Smooth muscle cell (in vitro differentiated cells): Measurements from ENCODE around the gene IL3. TPM values are rescaled to one million over a fixed set of nuclear protein-coding genes. Genes with fewer than 3 reads are reported as not detected.

Experiments used
- DNase-seq: peaks from one replicate; lab custom pipeline; 2025; ENCODE audit not compliant: unreplicated experiment; lab: John Stamatoyannopoulos, UW
- H2AFZ ChIP-seq: fragments of 200-600 bp; sonication (generic); 2 replicates; pipeline ENCODE4 v1.6.0; 2016; ENCODE audit warnings: antibody characterized with exemption, low read depth, mild to moderate bottlenecking
- H3F3A ChIP-seq: fragments of 200-600 bp; sonication (generic); 2 replicates; pipeline ENCODE4 v1.6.0; 2017; ENCODE audit warnings: antibody characterized with exemption, low read depth
- H3K27ac ChIP-seq: fragments of 200-600 bp; sonication (generic); 2 replicates; pipeline ENCODE4 v1.5.1; 2016; ENCODE audit warnings: low read depth, mild to moderate bottlenecking
- H3K27me3 ChIP-seq: fragments of 200-600 bp; sonication (generic); 2 replicates; pipeline ENCODE4 v1.6.1; 2016; ENCODE audit warnings: low read depth, mild to moderate bottlenecking
- H3K36me3 ChIP-seq: fragments of 200-600 bp; sonication (generic); 2 replicates; pipeline ENCODE4 v1.5.1; 2016; ENCODE audit warnings: low read depth
- H3K4me1 ChIP-seq: fragments of 200-600 bp; sonication (generic); 2 replicates; pipeline ENCODE4 v1.5.1; 2016; ENCODE audit warnings: low read depth
- H3K4me2 ChIP-seq: fragments of 200-600 bp; sonication (generic); 2 replicates; pipeline ENCODE4 v1.6.0; 2016; ENCODE audit warnings: mild to moderate bottlenecking
- H3K4me3 ChIP-seq: fragments of 200-600 bp; sonication (generic); 2 replicates; pipeline ENCODE4 v1.5.1; 2016; ENCODE audit warnings: mild to moderate bottlenecking
- H3K79me2 ChIP-seq: fragments of 200-600 bp; sonication (generic); 2 replicates; pipeline ENCODE4 v1.6.0; 2016; ENCODE audit warnings: low read depth, mild to moderate bottlenecking
- H3K9ac ChIP-seq: fragments of 200-600 bp; sonication (generic); 2 replicates; pipeline ENCODE4 v1.6.0; 2016; ENCODE audit warnings: low read depth
- H3K9me3 ChIP-seq: fragments of 200-600 bp; sonication (generic); replicated peaks from 2 replicates; pipeline ENCODE4 v1.5.1; 2016; ENCODE audit warnings: low read depth
- H4K20me1 ChIP-seq: fragments of 200-600 bp; sonication (generic); 2 replicates; pipeline ENCODE4 v1.6.0; 2016; ENCODE audit warnings: low read depth
- WGBS: methylation state at CpG from one replicate; pipeline ENCODE4 v1.1.7; 2016; ENCODE audit warnings: low lambda C conversion rate; 5-methylcytosine and 5-hydroxymethylcytosine counted together
- polyA plus RNA-seq: library from polyadenylated mRNA; unstranded; fragments of >200 nt; fragmentation: Nextera tagmentation; extraction: Ambion mirVana; gene quantifications from 2 replicates; pipeline ENCODE4 v1.2.1, GENCODE V29; 2016
- total RNA-seq: library from RNA; depleted of rRNA; stranded (reverse); fragments of >200 nt; gene quantifications from 2 replicates; pipeline ENCODE4 v1.2.3, GENCODE V29; 2014
- TF ChIP-seq, protein P1 (sequence below): fragments of 200-600 bp; sonication (generic); IDR thresholded peaks from 2 replicates; pipeline ENCODE4 v1.5.1; 2017; ENCODE audit warnings: borderline replicate concordance, mild to moderate bottlenecking, antibody characterized with exemption; ENCODE audit not compliant: insufficient read depth, poor library complexity, severe bottlenecking

IL3 gene
- total and polyA plus RNA-seq, 2 experiments from 2014 or later = not detected

DNA sequence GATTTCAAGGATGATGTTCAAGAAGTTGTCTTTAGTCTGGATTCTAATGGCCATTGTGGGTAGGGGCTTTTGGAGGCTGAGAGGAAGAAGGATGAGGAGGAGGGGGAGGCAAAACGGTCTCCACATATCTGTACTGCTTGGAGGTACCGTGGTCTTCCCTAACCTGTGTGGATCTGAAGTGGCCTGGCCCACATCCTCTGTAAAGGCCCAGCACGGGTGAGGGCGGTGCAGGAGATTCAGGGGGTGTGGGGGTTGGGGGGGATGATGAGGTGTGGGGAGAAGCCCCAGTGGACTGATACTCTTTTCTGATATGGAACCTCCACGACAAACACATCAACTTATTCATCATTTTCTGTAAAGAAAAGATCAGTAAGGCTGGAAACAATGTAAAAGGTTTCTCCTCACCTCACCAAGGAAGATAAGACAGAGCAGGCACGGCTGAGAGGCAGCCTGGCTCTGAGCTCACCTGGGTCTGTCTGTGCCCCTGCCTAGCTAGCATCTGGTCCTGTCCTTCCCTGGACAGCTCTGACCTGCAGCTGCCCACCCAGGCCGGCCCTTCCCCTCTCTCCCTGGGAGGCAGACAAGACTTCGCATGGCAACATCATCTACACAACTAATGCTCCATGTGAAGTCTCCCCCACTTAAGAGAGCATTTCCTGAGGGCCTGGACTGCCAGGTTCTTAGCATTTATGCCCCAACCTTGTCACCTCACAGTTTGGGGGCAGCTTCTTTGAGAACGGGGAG, 5.6 kb upstream of the IL3 start:
- Histone ChIP-seq H3K9me3 (no peaks in the 10 kb centered on the region), H3K9ac (no peak overlapping the region), H3K4me3 (no peak overlapping the region), H3K79me2 (no peaks in the 10 kb centered on the region), H4K20me1 (no peaks in the 10 kb centered on the region), H3K4me1 (no peaks in the 10 kb centered on the region), H2AFZ (no peak overlapping the region), H3K36me3 (no peaks in the 10 kb centered on the region), H3F3A (no peaks in the 10 kb centered on the region), H3K27ac (no peak overlapping the region), H3K27me3 (no peaks in the 10 kb centered on the region), H3K4me2 (no peak overlapping the region)
- TF ChIP-seq, protein P1, sequence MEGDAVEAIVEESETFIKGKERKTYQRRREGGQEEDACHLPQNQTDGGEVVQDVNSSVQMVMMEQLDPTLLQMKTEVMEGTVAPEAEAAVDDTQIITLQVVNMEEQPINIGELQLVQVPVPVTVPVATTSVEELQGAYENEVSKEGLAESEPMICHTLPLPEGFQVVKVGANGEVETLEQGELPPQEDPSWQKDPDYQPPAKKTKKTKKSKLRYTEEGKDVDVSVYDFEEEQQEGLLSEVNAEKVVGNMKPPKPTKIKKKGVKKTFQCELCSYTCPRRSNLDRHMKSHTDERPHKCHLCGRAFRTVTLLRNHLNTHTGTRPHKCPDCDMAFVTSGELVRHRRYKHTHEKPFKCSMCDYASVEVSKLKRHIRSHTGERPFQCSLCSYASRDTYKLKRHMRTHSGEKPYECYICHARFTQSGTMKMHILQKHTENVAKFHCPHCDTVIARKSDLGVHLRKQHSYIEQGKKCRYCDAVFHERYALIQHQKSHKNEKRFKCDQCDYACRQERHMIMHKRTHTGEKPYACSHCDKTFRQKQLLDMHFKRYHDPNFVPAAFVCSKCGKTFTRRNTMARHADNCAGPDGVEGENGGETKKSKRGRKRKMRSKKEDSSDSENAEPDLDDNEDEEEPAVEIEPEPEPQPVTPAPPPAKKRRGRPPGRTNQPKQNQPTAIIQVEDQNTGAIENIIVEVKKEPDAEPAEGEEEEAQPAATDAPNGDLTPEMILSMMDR = no peak
- DNase-seq = no peak
- 88% methylated on average over 9 of the region's 9 CpGs for WGBS

DNA sequence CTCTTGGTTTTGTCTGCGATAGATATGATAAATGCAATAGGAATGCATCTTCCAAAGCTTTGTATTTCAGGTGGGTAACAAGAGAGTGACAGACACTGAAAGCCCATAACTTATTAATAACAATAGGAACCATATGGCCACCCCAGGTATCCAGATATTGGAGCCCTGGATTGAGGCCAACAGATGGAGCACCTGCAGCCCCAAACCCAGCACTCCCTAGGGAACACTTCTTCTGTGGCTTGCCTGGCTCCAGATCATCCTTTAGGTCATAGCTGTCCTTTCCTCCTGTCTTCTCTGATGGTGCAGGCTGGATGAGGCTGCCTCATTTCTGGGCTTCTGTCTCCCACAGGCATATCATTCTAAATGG, 5.0 kb upstream of the IL3 start:
- H3K4me2 ChIP-seq = no peak overlapping the region
- TF ChIP-seq, protein P1 = no peak
- DNase-seq = no peak
- H4K20me1 ChIP-seq = no peaks in the 10 kb centered on the region
- WGBS = 97% methylated on average over 1 of the region's 1 CpG
- no peaks in the 10 kb centered on the region for H3F3A ChIP-seq
- no peaks in the 10 kb centered on the region for H3K27me3 ChIP-seq
- no peak overlapping the region for H2AFZ ChIP-seq
- H3K9me3 ChIP-seq = no peaks in the 10 kb centered on the region
- no peaks in the 10 kb centered on the region for H3K79me2 ChIP-seq
- no peak overlapping the region for H3K27ac ChIP-seq
- no peaks in the 10 kb centered on the region for H3K36me3 ChIP-seq
- no peak overlapping the region for H3K9ac ChIP-seq
- no peaks in the 10 kb centered on the region for H3K4me1 ChIP-seq
- H3K4me3 ChIP-seq = no peak overlapping the region

DNA sequence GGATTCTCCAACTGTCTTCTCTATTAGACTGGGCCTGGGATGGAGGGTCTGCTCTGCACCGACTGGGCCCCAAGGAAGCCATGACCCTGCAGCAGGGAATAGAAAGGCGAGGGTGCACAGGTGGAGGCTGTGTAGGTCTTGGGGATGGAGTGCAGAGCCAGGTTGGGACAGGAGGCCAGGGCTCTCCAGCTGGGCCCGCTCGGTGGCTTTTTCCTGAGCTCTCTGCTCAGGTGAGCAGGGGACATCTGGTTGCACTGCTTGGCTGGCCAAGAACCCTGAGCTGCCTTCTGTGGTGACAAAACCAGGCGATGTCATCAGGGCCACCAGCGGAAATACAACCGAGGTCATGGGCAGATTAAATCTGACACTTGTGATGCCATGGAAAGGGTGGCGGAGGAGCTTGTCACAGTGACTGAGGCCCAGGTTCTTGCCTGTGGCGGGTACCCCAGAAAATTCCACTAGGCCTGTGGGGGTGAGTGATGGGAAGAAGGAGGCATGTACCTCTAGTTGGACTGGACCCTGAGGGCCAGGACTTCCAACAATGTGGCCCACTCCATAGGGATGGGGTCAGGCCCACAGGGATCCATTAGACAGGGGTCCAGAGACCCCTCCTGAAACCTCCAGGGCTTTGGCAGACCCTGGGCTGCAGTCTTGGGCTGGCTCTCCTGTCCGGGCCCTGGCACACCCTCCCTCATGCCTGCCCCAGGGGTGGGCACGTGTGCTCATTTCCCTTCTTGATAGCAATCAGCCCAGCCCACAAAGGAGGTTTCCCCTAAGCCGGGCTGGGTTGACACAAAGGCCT, 4.4 kb upstream of the IL3 start:
- Histone ChIP-seq H3K9me3 (no peaks in the 10 kb centered on the region), H3K4me2 (no peak overlapping the region), H3K79me2 (no peaks in the 10 kb centered on the region), H3K4me1 (no peaks in the 10 kb centered on the region), H3K36me3 (no peaks in the 10 kb centered on the region), H3K9ac (no peak overlapping the region), H3K27ac (no peak overlapping the region), H3K4me3 (no peak overlapping the region), H2AFZ (no peak overlapping the region), H3K27me3 (no peaks in the 10 kb centered on the region), H3F3A (no peaks in the 10 kb centered on the region), H4K20me1 (no peaks in the 10 kb centered on the region)
- 83% methylated on average over 12 of the region's 12 CpGs for WGBS
- no peak for DNase-seq
- TF ChIP-seq, protein P1 = no peak
